Astrocyte (in vitro differentiated cells and primary cell): ENCODE results near the gene FBXO30.

Source experiments
- EZH2 ChIP-seq: IDR thresholded peaks from 2 replicates; pipeline ENCODE4 v1.6.1; 2012; ENCODE audit warnings: mild to moderate bottlenecking, low read length, inconsistent platforms; ENCODE audit not compliant: insufficient read depth
- TF ChIP-seq, protein P1 (sequence below): IDR thresholded peaks from 2 replicates; pipeline ENCODE4 v1.5.1; 2011; ENCODE audit warnings: low read depth, mild to moderate bottlenecking, inconsistent platforms, low read length, moderate library complexity; ENCODE audit not compliant: insufficient read depth

DNA sequence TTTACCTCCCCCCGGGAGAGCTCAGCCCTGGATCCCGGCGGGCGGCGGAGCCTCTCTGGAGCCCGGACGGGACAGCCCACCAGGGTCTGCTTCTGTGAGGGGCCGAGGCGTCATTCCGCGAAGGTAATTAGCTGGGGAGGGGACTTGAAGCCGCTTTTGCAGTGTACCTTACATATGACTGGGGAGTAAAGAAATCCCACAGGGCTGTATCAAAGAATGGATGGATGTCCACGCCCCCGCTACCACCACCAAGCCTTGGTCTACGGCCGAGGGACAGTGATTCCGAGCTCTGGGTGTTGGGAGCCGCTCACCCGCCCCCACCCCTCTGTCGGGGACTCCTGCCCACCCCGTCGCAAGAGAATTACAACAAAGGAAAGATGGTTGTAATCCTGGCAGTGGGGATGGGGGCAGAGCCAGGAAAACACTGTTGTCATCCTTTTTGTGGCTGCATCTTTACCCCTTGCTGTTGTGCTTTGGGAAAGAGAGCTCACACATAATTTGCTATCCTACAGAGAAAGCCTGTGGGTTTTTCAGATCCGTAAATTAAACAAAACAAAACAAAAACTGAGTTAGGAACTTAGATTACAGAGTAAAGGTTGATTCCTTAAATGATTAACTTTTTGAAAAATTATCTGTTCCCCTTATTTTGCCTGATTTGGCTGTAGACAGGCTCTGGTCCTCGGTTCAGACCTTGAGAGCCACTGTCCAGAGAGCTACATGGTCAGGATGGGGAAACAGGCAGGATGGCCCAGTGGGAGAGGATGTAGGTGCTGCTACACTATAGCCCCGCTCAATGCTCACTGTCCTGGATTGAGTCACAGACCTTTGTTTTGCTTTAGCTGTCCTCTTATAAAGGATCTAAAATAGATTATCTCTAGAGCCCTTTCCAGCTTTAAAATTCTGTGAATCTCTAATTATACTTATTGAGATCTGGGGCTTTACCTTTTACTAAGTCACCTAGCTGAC is 997 bp upstream of the FBXO30 start:
- TF ChIP-seq EZH2, result no peak
- TF ChIP-seq, protein P1, sequence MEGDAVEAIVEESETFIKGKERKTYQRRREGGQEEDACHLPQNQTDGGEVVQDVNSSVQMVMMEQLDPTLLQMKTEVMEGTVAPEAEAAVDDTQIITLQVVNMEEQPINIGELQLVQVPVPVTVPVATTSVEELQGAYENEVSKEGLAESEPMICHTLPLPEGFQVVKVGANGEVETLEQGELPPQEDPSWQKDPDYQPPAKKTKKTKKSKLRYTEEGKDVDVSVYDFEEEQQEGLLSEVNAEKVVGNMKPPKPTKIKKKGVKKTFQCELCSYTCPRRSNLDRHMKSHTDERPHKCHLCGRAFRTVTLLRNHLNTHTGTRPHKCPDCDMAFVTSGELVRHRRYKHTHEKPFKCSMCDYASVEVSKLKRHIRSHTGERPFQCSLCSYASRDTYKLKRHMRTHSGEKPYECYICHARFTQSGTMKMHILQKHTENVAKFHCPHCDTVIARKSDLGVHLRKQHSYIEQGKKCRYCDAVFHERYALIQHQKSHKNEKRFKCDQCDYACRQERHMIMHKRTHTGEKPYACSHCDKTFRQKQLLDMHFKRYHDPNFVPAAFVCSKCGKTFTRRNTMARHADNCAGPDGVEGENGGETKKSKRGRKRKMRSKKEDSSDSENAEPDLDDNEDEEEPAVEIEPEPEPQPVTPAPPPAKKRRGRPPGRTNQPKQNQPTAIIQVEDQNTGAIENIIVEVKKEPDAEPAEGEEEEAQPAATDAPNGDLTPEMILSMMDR, result no peak
